Muscle of leg (tissue), 11 donors: ENCODE data around the gene MAGI1. TPM values are rescaled to one million over a fixed set of nuclear protein-coding genes. Genes with fewer than 3 reads are reported as not detected.

Experiments used
- DNase-seq: peaks from one replicate; pipeline ENCODE4 v3.0.0; 2013
- H3K27ac ChIP-seq: one replicate; pipeline ENCODE4 v1.5.1; 2013; ENCODE audit warnings: mild to moderate bottlenecking, low read length, control low read depth
- H3K27me3 ChIP-seq: one replicate; pipeline ENCODE4 v1.6.1; 2013; ENCODE audit warnings: low read length; ENCODE audit not compliant: control insufficient read depth, insufficient read depth
- H3K36me3 ChIP-seq: one replicate; pipeline ENCODE4 v1.6.1; 2013; ENCODE audit warnings: low read length; ENCODE audit not compliant: control insufficient read depth, insufficient read depth
- H3K4me1 ChIP-seq: one replicate; pipeline ENCODE4 v1.6.1; 2013; ENCODE audit warnings: low read length; ENCODE audit not compliant: control insufficient read depth, insufficient read depth
- H3K4me3 ChIP-seq: one replicate; pipeline ENCODE4 v1.5.1; 2013; ENCODE audit warnings: low read length, control low read depth
- H3K9me3 ChIP-seq: replicated peaks from 2 replicates; pipeline ENCODE4 v1.6.1; 2013; ENCODE audit warnings: low read depth, low read length; ENCODE audit not compliant: control insufficient read depth
- WGBS: methylation state at CpG from one replicate; pipeline ENCODE4 v1.1.5; 2013; ENCODE audit warnings: missing lambda C conversion rate; ENCODE audit not compliant: insufficient coverage; 5-methylcytosine and 5-hydroxymethylcytosine counted together
- polyA plus RNA-seq, 8 donors: library from polyadenylated mRNA; unstranded; fragments of 120-200 nt; gene quantifications; one replicate each; pipeline versions ENCODE4 v1.2.1 to v1.2.3, GENCODE V29; 2013; ENCODE audit warnings: inconsistent platforms in 1 of 8, low replicate concordance in 1 of 8; ENCODE audit not compliant: insufficient read length in 8 of 8, insufficient read depth in 1 of 8
- total RNA-seq: library from RNA; stranded (reverse); fragments of 120-200 nt; gene quantifications from one replicate; pipeline ENCODE4 v1.2.4, GENCODE V29; 2013

Gene MAGI1
- total and polyA plus RNA-seq, 9 donors = 10.0 to 16.8 (median 12.0) TPM

GRCh38 chr3:65432388-65433003 lies 606.2 kb downstream of the MAGI1 start:
- no peak for DNase-seq
- H3K27ac ChIP-seq = no peak overlapping the region
- H3K4me1 ChIP-seq = no peaks in the 10 kb centered on the region
- WGBS = 93% methylated on average over 6 of the region's 6 CpGs
- H3K27me3 ChIP-seq = no peaks in the 10 kb centered on the region
- no peaks in the 10 kb centered on the region for H3K9me3 ChIP-seq
- no peak overlapping the region for H3K4me3 ChIP-seq
- peaks cover 12% of the 10 kb centered on the region for H3K36me3 ChIP-seq

- 33% methylated on average over 1 of the region's 3 CpGs for WGBS
- peak; percentile 31 for DNase-seq
- Histone ChIP-seq H3K9me3 (no peaks in the 10 kb centered on the region), H3K27ac (no peak overlapping the region), H3K4me3 (no peak overlapping the region), H3K4me1 (no peaks in the 10 kb centered on the region), H3K36me3 (peaks cover 10% of the 10 kb centered on the region), H3K27me3 (no peaks in the 10 kb centered on the region)
These were observed 612.8 kb downstream of the MAGI1 start for GRCh38 chr3:65425880-65426279.

- no CpG with 5 or more reads among the region's 3 CpGs for WGBS
- no peaks in the 10 kb centered on the region for H3K36me3 ChIP-seq
- no peak overlapping the region for H3K4me3 ChIP-seq
- H3K4me1 ChIP-seq = no peaks in the 10 kb centered on the region
- no peak overlapping the region for H3K27ac ChIP-seq
- no peaks in the 10 kb centered on the region for H3K9me3 ChIP-seq
- no peak for DNase-seq
- no peaks in the 10 kb centered on the region for H3K27me3 ChIP-seq
These were observed 616.6 kb downstream of the MAGI1 start for GRCh38 chr3:65422154-65422553.

GRCh38 chr3:65419233-65419632 lies 619.5 kb downstream of the MAGI1 start:
- Histone ChIP-seq H3K4me3 (no peak overlapping the region), H3K4me1 (no peaks in the 10 kb centered on the region), H3K27me3 (no peaks in the 10 kb centered on the region), H3K36me3 (no peaks in the 10 kb centered on the region), H3K27ac (no peak overlapping the region), H3K9me3 (no peaks in the 10 kb centered on the region)
- DNase-seq = no peak
- WGBS = 100% methylated on average over 1 of the region's 2 CpGs

GRCh38 chr3:65413891-65414290 lies 624.8 kb downstream of the MAGI1 start:
- WGBS = 100% methylated on average over 2 of the region's 3 CpGs
- Histone ChIP-seq H3K4me3 (no peak overlapping the region), H3K36me3 (no peaks in the 10 kb centered on the region), H3K9me3 (no peaks in the 10 kb centered on the region), H3K27me3 (no peaks in the 10 kb centered on the region), H3K27ac (no peak overlapping the region), H3K4me1 (peaks cover 3% of the 10 kb centered on the region)
- DNase-seq = no peak

- Histone ChIP-seq H3K4me1 (peaks cover 3% of the 10 kb centered on the region), H3K9me3 (no peaks in the 10 kb centered on the region), H3K27ac (no peak overlapping the region), H3K27me3 (no peaks in the 10 kb centered on the region), H3K4me3 (no peak overlapping the region), H3K36me3 (no peaks in the 10 kb centered on the region)
- peak; percentile 80 for DNase-seq
- WGBS = no CpG with 5 or more reads among the region's 2 CpGs
These were observed 626.1 kb downstream of the MAGI1 start for GRCh38 chr3:65412588-65412987.

- Histone ChIP-seq H3K36me3 (no peaks in the 10 kb centered on the region), H3K27ac (peak overlapping the region; percentile 25), H3K4me3 (no peak overlapping the region), H3K4me1 (peaks cover 3% of the 10 kb centered on the region), H3K9me3 (no peaks in the 10 kb centered on the region), H3K27me3 (no peaks in the 10 kb centered on the region)
- no peak for DNase-seq
- no CpG with 5 or more reads among the region's 3 CpGs for WGBS
These were observed 627.4 kb downstream of the MAGI1 start for GRCh38 chr3:65411367-65411766.

- Histone ChIP-seq H3K4me1 (peaks cover 3% of the 10 kb centered on the region), H3K27ac (peak overlapping the region; percentile 79), H3K36me3 (no peaks in the 10 kb centered on the region), H3K9me3 (no peaks in the 10 kb centered on the region), H3K27me3 (no peaks in the 10 kb centered on the region), H3K4me3 (no peak overlapping the region)
- 33% methylated on average over 2 of the region's 3 CpGs for WGBS
- no peak for DNase-seq
These were observed 629.5 kb downstream of the MAGI1 start for GRCh38 chr3:65409176-65409569.

GRCh38 chr3:65408531-65409175 lies 630.1 kb downstream of the MAGI1 start:
- DNase-seq = no peak
- Histone ChIP-seq H3K27ac (peak overlapping the region; percentile 79), H3K4me3 (no peak overlapping the region), H3K36me3 (no peaks in the 10 kb centered on the region), H3K27me3 (no peaks in the 10 kb centered on the region), H3K9me3 (no peaks in the 10 kb centered on the region), H3K4me1 (peaks cover 3% of the 10 kb centered on the region)
- WGBS = no CpG with 5 or more reads among the region's 6 CpGs

- Histone ChIP-seq H3K27me3 (no peaks in the 10 kb centered on the region), H3K9me3 (no peaks in the 10 kb centered on the region), H3K36me3 (no peaks in the 10 kb centered on the region), H3K27ac (no peak overlapping the region), H3K4me1 (peaks cover 8% of the 10 kb centered on the region), H3K4me3 (no peak overlapping the region)
- WGBS = 71% methylated on average over 2 of the region's 4 CpGs
- no peak for DNase-seq
These were observed 632.2 kb downstream of the MAGI1 start for GRCh38 chr3:65406470-65406869.
